NK-92 (cell line): ENCODE results near the gene HEXA.
A peak's percentile ranks its signal among the peaks of the same experiment; 100 is the strongest.
"Not testable (repeated sequence)": the region's sequence is repeated elsewhere in the genome, so short reads cannot be mapped to it uniquely, and the experiment has no call there.

Source experiments
- DNase-seq: peaks from one replicate; lab custom pipeline; 2025; ENCODE audit not compliant: unreplicated experiment; lab: John Stamatoyannopoulos, UW

HEXA gene

GRCh38 chr15:72375846-72376581, at the start of gene HEXA:
Gene HEXA (minus strand): TSS chr15:72376014. CDS start chr15:72375972, 42 bp downstream.
- peak; percentile 73 for DNase-seq

GRCh38 chr15:72423256-72423655, 47.4 kb upstream of the HEXA start:
- no peak for DNase-seq

DNA sequence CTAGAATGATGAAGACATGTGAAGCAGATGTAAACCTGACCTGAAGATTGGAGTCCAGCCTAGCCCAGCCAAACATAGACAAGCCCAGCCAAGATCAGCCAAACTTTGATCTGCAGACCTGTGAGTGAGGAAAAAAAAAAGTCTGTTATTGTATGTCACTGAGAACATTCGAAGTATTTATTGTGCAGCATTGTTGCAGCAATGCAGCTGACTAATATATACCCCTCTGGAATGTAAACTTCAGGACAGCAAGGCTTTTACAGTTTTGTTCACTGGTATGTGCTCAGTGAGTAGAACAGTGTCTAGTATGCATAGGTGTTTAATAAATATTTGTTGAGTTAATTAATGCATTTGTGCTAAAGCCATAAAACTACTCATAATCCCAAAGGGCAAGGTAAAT, 45.7 kb upstream of the HEXA start:
- DNase-seq = no peak

DNA sequence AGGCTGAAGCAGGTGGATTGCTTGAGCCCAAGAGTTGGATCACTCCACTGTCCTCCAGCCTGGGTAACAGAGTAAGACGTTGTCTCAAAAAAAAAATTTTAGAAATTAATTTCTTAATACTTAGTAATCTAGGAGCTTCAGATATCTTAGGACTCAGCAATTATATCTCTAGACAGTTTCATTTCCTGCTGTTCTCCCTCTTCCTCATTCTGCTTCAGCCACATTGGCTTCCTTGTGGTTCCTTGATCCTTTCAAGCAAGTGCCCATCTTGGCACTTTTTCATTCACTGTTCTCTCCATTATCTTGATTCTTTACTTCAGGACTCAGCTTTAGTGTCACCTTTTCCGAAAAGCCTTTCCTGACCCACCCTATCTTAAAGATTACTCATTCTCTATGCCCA, 44.8 kb upstream of the HEXA start:
- DNase-seq = no peak

DNA sequence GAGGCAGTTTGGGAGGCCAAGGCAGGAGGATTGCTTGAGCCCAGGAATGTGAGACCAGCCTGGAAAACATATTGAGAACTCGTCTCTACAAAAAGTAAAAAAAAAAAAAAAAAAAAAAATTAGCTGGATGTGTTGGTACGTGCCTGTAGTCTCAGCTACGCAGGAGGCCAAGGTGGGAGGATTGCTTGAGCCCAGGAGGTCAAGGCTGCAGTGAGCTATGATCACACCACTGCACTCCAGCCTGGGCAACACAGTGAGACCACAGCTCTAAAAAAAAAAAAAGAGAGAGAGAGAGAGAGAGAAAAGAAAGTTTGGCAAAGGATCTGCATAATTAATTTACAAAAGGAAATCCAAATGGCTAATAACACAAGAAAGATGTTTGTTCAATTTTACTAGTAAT, 44.0 kb upstream of the HEXA start:
- DNase-seq = not testable (repeated sequence)

DNA sequence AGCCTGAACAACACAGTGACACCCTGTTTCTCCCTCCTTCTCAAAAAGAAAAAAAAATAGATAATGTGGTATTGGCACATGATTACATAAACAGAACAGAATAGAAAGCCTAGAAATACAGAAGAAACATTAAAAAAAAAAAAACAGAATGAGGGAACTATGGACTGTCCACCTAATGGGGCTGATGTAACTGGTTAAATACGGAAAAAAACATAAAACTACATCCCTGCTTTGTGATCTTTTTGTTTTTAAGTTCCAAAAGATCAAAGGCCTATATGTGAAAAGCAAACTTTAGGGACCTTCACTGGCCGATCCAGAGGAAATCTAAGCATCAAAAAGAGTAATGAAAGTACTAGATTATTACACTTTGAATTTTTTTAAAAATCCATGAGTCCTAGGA, 39.5 kb upstream of the HEXA start:
- no peak for DNase-seq

- DNase-seq = not testable (repeated sequence)
Measured at GRCh38 chr15:72413337-72413736, 37.5 kb upstream of the HEXA start.

GRCh38 chr15:72411544-72411943, 35.7 kb upstream of the HEXA start:
- DNase-seq = no peak

DNA sequence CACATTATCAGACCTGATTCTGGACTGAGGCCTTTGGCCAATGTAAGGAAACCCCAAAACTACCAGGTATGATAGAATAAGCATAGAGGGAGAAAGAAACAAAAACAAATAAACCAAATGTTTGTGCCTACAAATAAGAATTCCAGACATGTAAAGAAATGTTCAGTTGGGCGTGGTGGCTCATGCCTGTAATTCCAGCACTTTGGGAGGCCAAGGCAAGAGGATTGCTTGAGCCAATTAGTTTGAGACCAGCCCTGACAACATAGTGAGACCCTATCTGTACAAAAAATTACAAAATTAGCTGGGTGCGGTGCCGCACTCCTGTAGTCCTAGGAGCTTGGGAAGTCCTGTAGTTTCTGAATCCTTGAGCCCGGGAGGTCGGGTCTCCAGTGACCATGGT, 35.3 kb upstream of the HEXA start:
- DNase-seq = no peak

- DNase-seq = no peak
Measured at GRCh38 chr15:72406936-72407335, 31.1 kb upstream of the HEXA start.

GRCh38 chr15:72404841-72405240, 29.0 kb upstream of the HEXA start:
- DNase-seq = no peak

DNA sequence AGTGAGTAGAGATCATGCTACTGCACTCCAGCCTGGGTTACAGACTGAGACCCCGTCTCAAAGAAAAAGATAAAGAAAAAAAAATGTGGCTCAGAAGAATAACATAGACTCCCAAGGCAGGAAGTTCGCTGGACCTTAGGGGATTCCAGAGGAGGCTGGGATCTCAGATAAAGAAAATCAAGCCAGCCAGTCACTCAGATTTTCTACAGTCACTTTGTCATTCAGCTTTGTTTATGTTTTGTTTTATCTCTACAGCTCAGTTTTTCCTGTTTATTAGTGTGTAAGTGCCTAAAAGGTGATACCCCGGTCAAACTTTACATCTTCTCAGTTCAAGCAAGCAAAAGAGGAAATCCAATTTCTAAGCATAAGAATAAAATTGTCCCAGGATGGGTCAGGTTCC, 28.5 kb upstream of the HEXA start:
- no peak for DNase-seq

GRCh38 chr15:72402726-72403125, 26.9 kb upstream of the HEXA start:
- DNase-seq = no peak

DNA sequence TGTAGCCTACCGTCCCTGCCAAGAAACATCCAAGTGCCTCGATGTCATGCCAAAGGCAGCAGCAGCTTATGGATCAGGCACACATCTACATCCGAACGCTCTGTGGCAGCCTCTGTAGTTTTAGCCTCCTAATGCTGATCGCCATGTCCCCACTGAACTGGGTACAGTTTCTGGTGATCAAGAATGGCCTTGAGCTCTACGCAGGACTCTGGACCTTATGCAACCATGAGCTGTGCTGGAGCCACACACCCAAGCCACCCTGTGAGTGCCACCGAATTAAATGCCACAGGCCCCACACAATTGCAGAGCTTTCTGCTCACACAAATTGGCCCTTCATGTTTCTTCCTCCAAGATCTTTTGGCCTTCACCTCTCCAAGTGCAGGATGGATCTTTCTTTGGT, 22.8 kb upstream of the HEXA start:
- DNase-seq = no peak

GRCh38 chr15:72397796-72398588, 22.2 kb upstream of the HEXA start, which contains the start of gene TMEM202:
Gene TMEM202 (plus strand): TSS chr15:72398305. CDS start chr15:72398327, 22 bp downstream.
- no peak for DNase-seq

- DNase-seq = not testable (repeated sequence)
Measured at GRCh38 chr15:72396331-72396730, 20.5 kb upstream of the HEXA start.

DNA sequence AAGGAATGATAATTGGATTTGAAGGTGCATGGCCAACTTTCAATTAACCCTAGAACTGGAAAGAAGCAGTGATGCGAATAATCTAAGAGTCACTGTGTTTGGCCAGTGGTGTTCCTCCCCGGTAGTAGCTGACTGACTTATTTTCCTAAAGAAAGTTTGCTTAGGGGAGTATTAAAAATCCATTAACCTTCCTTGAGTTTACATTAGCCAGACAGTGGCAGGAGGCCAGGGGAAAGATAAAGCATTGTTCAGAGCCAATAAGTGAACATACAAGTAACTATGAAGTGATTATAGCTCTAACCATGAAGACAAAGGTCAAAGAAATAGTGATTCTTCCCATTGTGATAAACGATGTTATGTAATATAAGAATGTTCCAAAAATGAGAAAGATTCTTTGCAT, 13.4 kb upstream of the HEXA start:
- DNase-seq = no peak

GRCh38 chr15:72387741-72388140, 11.9 kb upstream of the HEXA start:
- DNase-seq = no peak

GRCh38 chr15:72382146-72382545, 6.3 kb upstream of the HEXA start:
- DNase-seq = no peak

DNA sequence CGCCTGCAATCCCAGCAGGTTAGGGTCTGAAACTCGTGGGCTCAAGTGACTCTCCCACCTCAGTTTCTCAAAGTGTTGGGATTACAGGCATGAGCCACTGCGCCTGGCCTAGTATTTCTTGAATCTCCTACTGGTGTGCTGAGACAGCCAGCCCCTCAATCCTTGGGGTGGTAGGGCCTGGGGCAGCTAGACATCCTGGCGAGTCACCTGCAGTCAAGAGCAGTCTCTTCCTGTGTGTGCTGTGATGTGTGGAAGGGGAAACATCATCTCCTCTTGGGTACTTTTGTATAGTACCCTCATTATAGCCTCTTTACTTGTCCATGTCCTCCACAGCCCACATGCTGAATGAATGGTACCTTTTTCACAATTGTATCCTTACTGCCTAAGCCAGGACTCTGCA, 4.9 kb upstream of the HEXA start:
- no peak for DNase-seq

GRCh38 chr15:72379856-72380430, 4.1 kb upstream of the HEXA start:
- DNase-seq = no peak

GRCh38 chr15:72379106-72379505, 3.3 kb upstream of the HEXA start:
- DNase-seq = not testable (repeated sequence)
